Dedifferentiated amniotic fluid mesenchymal stem cell (primary cell): ENCODE data around the gene DLGAP1.
"Not testable (repeated sequence)": the region's sequence is repeated elsewhere in the genome, so short reads cannot be mapped to it uniquely, and the experiment has no call there.

Experiments used
- DNase-seq: peaks from one replicate; pipeline ENCODE4 v3.0.0-alpha.2; 2016; ENCODE audit errors: extremely low spot score

The DLGAP1 gene

DNA sequence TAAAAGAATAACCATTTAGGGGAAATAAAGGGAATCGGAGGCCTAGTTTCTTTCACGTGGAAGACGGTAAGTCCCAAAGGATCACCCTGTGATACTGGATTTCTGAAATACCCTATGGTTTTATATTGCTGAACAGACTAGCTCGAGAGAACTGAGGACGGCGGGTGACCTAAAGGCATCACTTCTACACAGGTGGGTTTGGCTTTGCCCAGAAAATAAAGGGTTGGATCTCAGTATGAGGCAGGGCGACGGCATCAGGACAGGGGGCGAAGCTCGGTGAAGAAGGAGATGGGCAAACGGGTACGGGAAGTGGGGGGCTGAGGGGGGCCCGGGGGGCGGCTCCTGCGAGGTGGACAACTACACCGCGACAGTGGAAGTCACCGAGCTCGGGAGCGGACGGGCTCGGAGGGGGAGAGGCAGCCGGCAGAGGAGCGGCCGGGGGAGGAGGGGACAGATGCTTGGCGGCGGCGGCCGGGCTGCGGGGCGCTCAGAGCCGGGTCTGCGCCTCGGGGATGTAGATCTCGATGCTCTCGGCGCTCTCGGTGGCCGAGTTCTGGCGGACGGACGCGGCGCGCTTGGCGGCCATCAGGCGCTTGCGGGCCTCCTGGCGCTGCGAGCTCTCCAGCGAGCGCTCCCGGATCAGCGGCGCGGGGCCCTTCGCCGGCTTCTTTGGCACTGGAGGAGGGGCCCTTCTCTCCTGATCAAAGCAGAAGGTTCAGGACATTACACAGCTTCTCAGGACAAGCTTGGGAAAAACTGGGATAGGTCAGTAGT is 956.2 kb downstream of the DLGAP1 start:
- DNase-seq = no peak

DNA sequence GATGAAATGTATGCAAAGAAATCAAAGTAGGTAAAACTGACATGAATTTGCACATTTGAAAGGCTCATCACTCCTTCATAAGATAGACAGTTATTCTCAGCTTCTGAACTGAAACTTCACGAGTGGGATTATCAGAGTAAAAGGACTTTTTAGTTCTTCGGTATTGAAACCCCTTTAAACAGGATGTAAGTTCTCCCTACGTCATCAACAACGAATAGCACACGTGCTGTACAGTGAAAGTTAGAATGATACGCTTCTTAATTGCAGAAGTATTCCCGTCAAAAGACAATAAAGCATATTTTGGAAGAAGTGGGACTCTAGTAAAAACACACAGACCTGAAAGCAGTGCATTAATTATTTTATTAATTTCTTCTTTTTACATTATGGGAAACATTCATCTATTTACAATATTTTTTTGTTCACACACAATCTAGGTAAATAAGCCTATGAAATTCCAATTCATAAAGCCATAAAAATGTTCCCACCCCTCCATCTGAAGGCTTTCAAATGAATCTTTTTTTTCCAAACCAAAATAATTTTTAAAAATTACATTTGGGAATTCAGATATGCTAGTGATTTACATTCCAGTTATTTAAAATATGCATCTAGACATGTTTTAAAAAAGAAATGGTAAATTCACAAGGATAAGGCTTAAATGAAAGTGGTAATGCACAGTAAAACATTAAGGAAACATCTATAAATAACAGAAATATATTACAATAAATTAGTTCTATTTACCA is 959.2 kb downstream of the DLGAP1 start:
- DNase-seq = no peak

DNA sequence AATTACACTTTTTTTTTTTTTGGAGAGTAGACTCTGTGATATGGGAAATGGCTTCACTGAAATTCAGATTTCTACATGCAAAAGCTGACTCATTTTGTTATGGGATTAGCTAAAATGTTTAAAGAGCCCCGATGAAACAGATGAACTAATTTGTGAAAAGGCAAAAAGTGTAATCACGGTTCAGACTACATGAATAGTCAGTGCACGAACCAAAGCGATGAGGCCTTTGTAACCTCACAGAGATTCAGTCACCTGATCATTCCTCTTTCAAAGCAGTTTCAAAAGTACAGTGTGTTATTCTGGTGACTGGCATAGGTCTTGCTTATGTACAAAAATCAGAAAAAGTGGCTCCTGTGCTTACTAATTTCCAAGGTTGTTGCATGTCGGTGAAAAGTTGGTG is 960.5 kb downstream of the DLGAP1 start:
- no peak for DNase-seq

DNA sequence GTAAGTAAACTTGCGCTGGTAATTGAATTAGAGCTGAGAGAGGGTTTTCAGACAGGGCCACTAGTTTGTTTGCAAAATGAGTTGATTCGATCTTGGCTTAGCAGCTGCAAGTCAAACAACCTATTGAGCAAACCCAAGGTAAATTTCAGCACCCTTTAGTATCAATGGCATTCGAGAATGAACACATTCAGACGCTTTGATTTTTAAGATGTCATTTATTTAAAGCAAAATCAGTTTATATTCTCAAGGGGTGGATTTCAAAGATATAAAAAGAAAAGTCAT is 960.9 kb downstream of the DLGAP1 start:
- no peak for DNase-seq

DNA sequence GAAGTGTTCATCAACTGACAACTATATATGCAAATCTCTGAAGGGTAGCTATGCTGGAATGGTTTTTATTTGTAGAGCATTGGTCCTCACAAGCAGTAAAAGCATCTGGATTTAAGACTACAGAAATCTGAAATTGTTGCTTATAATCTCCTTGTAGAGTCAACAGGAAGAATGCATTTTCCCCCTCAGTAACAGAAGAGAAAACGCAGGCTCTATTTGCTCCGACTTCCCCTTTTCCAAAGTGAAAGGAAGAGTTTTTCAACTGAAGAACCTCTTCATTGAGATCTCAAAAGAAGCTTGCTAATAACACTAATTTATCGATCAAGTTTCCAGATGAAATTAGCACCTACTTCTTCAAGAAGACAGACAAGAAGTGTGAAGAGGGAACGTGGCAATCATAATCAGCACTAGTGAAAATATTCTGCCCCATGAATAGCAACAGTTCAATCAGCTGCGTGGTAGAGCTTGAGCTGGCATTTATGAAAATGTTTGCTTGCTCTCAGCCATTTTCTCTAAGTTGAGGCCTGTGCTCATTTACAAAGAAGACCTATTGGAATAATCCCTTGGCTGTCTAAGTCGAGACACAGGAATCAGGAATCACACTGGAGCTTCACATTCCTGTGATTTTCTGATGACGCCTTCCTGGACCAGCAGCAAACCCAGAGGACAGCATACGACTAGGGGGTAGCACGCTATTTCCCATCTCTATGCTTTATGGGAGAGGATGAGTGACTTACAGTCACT is 961.4 kb downstream of the DLGAP1 start:
- DNase-seq = no peak

DNA sequence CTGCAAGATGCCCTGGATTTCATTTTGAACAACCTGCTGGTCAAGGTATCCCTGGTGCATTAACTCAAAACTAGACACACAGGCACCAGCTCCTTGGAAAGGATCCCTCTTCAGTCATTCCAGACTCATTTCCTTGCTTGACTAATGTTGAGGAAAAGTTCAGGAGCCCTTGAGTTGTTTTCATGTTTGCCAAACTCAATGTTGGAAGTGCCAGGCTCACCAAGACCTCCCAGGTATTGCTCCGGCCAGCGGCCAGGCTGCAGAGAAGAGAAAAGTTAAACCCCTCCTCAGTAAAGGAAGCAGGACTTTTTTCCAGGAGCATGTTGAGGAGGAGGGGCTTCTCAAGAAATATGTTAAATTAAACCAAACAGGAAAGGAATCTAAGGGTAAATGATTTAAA is 962.4 kb downstream of the DLGAP1 start:
- DNase-seq = no peak

DNA sequence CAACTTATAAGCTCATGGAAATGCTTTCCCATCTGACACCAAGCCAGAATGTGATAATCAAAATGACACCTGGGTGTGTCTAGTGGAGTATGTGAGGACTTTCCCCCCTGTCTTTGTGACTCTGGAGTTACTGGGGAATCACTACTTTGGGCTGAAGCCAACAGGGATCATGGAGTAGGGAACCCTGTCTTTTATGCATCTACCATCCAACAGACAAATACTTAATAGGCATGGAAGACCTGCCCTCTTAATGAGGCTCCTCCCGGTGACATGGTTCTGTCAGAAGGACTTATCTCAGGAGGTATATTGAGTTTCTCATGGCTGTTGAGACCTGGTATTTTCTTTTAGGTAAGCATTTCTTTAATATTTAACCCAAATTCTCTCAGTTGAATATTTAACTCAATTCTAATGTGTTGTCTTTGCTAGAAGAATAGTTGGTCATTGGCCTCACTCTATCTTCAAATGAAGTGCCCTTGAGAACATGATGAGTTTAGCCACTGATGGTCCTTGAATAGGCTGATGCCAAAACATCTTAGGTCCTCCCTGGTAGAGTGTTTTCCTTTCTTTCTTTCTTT is 963.0 kb downstream of the DLGAP1 start:
- DNase-seq = no peak

DNA sequence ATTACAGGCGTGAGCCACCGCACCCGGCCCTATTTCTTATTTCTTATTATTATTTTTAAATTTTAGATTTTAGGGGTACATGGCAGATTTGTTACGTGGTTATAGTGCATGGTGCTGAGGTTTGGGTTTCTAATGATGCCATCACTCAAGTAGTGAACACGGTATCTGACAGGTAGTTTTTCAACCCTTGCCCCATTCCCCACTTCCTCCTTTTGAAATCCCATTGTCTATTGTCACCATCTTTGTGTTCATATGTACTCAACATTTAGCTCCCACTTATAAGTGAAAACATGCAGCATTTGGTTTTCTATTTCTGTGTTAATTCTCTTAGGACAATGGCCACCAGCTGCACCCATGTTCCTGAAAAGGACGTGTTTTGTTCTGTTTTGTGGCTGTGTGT is 965.6 kb downstream of the DLGAP1 start:
- no peak for DNase-seq

DNA sequence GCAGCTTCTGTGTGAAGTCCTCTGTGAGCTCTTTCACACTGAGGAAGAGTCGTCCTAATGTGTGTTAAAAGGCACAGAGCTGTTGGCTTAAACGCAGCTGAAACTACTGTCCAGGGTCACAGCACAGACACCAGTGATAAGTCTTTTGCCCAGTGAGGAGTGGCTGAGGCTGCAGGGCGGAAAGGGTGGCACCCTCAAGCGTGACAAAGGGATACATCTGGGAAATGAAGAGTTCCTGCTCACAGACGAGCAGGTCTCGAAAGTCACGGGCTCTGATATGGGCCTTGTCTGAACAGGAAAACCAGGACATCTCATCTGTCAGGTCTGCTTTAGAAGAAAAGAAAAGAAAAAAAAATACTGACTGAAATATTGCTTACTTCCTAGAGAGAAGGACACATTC is 968.6 kb downstream of the DLGAP1 start:
- no peak for DNase-seq

DNA sequence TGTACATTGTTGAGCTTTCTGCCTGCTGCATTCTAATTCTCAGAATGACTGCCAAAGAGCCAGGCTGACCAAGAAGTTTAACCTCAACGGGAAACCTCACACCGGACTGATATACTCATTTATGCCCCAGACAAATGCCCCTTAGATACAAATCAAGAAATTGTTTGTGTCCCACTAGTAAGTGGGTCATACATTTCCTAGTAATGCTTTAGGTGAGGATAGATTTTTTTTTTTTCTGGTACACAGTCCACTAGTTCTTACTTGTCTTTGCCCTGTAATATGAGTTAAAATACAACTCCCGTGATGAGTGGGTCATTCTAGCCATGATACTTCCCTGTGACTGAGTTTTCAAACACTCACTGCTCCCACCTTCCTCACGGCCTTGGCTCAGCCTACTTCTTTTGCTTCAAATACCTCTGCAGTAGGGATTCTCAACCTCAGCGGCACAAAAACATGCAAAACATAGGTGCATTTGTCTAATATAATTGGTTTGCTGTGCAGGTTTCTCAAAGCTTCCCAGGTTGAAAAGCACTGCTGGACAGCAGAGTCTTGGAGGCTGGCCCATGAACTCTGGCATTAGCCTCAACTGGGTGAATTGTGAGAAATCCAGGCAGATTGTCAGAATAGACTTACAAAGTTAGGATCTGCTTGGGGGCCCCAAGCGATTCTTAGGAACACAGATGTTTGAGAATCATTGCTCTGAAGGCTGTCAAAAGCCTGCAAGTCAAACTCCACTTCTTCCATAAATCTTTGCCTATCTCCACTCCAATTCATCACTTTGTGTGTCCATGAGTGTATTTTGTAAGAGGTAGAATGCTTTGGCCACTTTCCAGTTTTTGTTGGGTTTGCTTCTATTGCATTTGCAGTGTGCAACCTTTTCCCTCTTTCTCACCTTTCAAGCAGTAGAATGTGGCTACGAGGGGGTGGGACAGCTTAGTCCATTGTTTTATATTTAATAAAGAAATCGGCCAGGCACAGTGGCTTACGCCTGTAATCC is 969.7 kb downstream of the DLGAP1 start:
- DNase-seq = no peak

DNA sequence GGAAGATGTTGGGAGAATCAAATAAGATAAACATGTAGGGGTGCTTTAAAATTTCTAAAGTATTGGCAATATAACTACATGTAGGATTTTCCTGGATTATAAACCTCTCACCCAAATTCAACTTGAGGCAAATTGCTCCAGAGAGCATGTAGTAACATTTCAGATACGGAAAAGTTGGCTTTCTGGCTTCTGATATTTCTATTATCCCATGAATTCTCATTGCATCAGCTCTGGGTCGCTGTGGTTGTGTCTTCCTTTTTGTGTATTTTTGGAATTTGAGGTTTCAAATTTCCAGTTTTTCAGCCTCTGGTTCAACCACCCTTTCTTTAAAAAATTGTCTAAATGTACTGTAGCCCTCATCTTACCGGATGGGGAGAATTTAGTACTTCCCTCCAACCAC is 972.8 kb downstream of the DLGAP1 start:
- no peak for DNase-seq

DNA sequence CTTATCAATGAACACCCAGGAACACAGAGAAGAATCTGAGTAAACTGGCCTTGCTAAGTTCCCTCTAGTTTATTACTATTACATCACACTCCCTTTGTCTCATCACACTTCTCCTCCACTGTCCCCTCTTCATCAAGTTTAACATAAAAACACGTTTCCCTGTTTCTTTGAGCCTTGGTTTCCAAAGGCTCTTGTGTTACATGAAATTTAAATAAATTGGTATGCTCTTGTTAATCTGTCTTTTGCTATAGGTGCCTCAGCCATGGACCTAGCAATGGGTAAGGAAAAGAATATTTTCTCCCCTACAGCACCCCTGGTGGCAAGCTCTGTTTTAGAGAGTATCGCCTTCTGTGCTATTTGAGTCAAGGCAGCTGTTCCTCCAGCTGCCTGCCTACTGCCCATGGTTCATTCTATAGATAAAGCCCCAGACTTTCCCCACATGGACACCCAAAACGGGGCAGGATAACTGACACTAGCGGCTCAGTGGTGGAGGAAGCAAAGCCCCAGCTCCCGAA is 973.4 kb downstream of the DLGAP1 start:
- no peak for DNase-seq

DNA sequence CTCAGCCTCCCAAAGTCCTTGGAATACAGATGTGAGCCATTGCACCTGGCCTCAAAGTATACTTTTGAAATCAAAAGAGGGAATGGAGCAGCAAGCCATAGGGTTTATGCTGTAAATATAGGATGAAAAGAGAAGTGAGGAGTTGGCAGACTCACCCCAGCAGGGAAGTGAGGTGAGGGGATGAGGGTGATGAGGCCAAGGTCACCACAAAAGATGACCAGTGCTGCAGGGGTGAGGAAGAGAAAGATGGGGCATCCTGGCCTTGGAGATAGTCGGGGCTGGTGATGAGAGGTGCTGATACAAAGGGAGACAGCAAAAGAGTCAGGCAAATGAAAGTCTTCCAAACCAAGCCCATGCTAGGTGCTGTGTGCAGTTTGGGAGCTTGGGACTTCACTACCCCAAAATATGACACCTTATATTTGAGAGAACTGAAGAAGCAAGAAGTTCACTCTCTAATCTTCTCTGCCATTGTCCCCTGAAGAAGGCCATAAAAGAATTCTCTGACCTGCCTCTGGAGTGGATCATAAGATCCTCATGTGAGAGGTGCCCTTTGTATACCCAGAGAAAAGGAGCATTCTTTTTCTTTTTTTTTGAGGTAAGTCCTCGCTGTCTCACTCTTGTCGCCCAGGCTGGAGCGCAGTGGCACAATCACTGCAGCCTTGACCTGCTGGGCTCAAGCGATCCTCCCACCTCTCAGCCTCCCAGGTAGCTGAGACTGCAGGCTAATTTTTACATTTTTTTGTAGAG is 974.1 kb downstream of the DLGAP1 start:
- no peak for DNase-seq

DNA sequence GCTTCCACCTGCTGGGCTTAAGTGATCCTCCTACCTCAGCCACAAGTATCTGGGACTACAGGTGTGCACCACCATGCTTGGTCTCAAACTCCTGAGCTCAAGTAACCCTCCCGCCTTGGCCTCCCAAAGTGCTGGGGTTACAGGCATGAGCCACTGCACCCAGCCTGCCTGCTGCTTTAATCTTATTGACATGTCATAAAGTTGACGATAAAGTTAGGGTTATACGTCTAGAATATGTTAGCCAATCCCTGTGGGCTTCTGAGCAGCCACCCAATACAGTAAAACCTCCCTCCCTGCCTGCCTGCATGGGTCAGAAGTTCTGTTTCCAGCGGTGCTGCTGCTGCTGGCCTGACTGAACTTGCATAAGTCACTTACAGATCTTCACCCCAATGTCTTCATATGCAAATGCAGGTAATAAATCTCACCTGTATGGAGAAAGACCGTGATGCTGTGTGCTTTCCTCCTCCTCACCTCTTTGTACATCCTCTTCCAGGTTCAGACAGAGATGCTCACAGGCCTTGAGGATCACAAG is 975.1 kb downstream of the DLGAP1 start:
- no peak for DNase-seq

DNA sequence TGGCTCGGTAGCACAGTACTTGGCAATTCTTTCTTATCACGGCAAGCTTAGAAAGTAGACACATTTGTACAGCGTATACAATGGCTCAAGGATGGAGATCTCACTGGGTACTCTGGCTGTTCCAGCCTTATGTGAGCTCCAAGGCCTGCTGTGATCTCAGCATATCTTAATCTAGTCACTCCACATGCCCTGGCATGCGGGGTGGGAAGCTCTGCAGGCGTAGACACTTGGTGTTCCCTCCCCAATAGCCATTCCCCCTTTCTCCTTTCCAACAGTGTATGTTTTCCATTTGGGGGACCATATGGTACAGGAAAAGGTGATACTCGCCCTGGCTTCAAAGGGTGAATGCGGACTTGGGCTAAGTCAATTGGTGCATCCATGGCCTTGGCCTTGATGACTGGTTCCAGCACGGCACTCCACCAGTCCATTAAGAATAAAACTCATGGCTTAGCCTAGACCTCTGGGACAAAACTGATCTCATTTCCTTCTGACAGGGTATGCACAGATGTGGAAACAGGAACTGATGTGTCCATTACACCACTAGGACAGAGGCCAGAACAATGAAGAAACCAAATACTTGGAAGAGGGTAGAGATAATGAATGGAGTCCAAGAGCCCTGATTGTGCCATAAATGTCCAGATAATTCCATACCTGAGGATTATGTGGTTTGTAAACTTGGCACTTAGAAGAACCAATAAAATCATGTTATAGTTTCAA is 976.7 kb downstream of the DLGAP1 start:
- no peak for DNase-seq

DNA sequence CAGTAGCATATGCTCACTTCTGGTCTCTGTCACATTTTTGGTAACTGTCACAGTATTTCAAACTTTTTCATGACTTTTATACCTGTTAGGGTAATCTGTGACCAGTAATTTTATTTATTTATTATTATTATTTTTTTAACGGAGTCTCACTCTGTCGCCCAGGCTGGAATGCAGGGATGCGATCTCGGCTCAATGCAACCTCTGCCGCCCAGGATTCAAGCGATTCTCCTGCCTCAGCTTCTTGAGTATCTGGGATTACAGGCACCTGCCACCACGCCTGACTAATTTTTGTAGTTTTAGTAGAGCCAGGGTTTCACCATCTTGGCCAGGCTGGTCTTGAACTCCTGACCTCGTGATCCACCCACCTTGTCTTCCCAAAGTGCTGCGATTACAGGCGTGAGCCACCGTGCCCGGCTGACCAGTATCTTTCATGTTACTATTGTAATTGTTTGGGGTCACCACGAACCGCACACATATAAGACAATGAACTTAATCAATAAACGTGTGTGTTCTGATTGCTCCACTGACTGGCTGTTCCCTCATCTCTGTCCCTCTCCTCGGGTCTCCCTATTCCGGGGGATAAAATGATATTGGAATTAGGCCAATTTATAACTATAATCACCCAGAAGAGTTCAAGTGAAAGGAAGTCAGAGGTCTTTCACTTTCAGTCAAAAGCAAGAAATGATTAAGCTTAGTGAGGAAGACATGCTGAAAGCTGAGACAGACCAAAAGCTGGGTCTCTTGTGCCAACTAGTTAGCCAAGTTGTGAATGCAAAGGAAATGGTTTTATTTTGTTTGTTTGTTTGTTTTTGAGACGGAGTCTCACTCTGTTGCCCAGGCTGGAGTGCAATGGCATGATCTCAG is 982.2 kb downstream of the DLGAP1 start:
- no peak for DNase-seq

DNA sequence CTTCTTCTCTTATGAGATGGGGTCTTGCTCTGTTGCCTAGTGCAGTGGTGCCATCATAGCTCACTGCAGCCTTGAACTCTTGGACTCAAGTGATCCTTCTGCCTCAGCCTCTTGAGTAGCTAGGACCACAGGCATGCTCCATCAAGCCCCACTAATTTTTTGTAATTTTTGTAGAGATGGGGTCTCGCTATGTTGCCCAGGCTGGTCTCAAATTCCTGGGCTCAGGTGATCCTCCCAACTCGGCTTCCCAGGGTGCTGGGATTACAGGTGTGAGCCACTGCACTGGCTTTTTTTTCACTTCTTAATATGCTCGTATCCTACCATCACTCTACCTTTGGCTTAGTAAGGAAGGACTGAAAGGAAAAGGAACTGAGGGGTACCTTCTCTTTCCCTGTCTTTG is 983.0 kb downstream of the DLGAP1 start:
- not testable (repeated sequence) for DNase-seq

DNA sequence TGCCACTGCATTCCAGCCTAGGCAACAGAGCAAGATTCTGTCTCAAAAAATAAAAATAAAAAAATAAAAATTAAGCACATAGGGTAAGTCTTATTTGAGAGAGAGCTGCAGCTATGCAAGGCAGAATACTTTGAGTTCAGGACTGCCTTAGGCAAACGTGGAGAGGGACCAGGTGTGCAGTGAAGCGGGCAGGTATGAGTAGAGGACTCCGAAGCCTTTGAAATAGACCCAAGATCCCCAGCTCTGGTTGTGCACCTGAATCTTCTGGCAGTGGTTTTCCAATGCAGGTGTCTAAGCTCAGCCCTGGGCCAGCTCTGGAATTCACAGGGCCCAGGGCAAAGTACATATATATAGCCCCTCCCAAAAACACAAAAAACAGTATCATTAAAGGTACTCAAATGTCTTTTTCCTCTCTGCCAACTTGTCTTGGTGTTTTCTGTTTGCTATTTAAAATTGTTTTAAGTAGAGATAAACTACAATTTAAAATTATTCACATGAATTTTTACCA is 983.9 kb downstream of the DLGAP1 start:
- no peak for DNase-seq
